ENCODE results near the gene DENND11.
"Not testable (repeated sequence)": the region's sequence is repeated elsewhere in the genome, so short reads cannot be mapped to it uniquely, and the experiment has no call there.

DENND11 gene

GRCh38 chr7:141708351-141708750 lies 6.4 kb upstream of the DENND11 start, which contains the start of gene WEE2:
TSS of gene WEE2 (plus strand) at chr7:141708353. CDS start at chr7:141708759, 406 bp downstream.
- no peak for DNase-seq (ENCODE audit: low read depth)

- no peak for DNase-seq (ENCODE audit: low read depth)
These were observed 4.5 kb upstream of the DENND11 start for GRCh38 chr7:141706239-141707064.

GRCh38 chr7:141704741-141705140 lies 2.8 kb upstream of the DENND11 start:
- DNase-seq (ENCODE audit: low read depth), result no peak

- no peak for DNase-seq (ENCODE audit: low read depth)
These were observed 2.1 kb upstream of the DENND11 start for GRCh38 chr7:141704112-141704511.

GRCh38 chr7:141702892-141703291 lies 926 bp upstream of the DENND11 start:
- no peak for DNase-seq (ENCODE audit: low read depth)

GRCh38 chr7:141701489-141702046 lies 398 bp downstream of the DENND11 start:
- peak; percentile 51 for DNase-seq (ENCODE audit: low read depth)

GRCh38 chr7:141700848-141701371 lies 1.1 kb downstream of the DENND11 start:
- DNase-seq (ENCODE audit: low read depth), result peak; percentile 2

GRCh38 chr7:141700296-141700847 lies 1.6 kb downstream of the DENND11 start:
- DNase-seq (ENCODE audit: low read depth), result no peak

GRCh38 chr7:141699860-141700259 lies 2.1 kb downstream of the DENND11 start:
- DNase-seq (ENCODE audit: low read depth), result no peak

GRCh38 chr7:141698247-141699015 lies 3.5 kb downstream of the DENND11 start:
- no peak for DNase-seq (ENCODE audit: low read depth)

GRCh38 chr7:141697211-141697871 lies 4.6 kb downstream of the DENND11 start:
- no peak for DNase-seq (ENCODE audit: low read depth)

GRCh38 chr7:141696348-141696747 lies 5.6 kb downstream of the DENND11 start:
- DNase-seq (ENCODE audit: low read depth), result no peak

- DNase-seq (ENCODE audit: low read depth), result no peak
These were observed 6.1 kb downstream of the DENND11 start for GRCh38 chr7:141695803-141696289.

- DNase-seq (ENCODE audit: low read depth), result no peak
These were observed 8.9 kb downstream of the DENND11 start for GRCh38 chr7:141693082-141693481.

- DNase-seq (ENCODE audit: low read depth), result no peak
These were observed 10.0 kb downstream of the DENND11 start for GRCh38 chr7:141691961-141692360.

GRCh38 chr7:141691540-141691939 lies 10.4 kb downstream of the DENND11 start:
- DNase-seq (ENCODE audit: low read depth), result no peak

GRCh38 chr7:141689072-141689825 lies 12.7 kb downstream of the DENND11 start:
- DNase-seq (ENCODE audit: low read depth), result not testable (repeated sequence)

GRCh38 chr7:141688043-141688442 lies 13.9 kb downstream of the DENND11 start:
- DNase-seq (ENCODE audit: low read depth), result no peak

- DNase-seq (ENCODE audit: low read depth), result no peak
These were observed 15.3 kb downstream of the DENND11 start for GRCh38 chr7:141686670-141687069.

GRCh38 chr7:141686074-141686473 lies 15.9 kb downstream of the DENND11 start:
- no peak for DNase-seq (ENCODE audit: low read depth)

Measured in activated T-cell treated with anti-CD3 and anti-CD28 coated beads for 1 hour (primary cell).